ENCODE data around the gene ADAM12.

- TF ChIP-seq POLR2AphosphoS5 (IDR thresholded peaks at IDR 0.05; ENCODE audit: insufficient read depth in 1 of 2, low read depth in 1 of 2) (no peak), CTCF (IDR thresholded peaks at IDR 0.05) (no peak)
These were observed 2.0 kb upstream of the ADAM12 start for GRCh38 chr10:126390324-126390723.
